Breast epithelium (tissue), 4 donors: ENCODE data around the gene ADIRF. TPM values are rescaled to one million over a fixed set of nuclear protein-coding genes. Genes with fewer than 3 reads are reported as not detected.
"Not testable (repeated sequence)": the region's sequence is repeated elsewhere in the genome, so short reads cannot be mapped to it uniquely, and the experiment has no call there.

Experiments used
- DNase-seq, 2 donors: peaks; one replicate each; pipeline ENCODE4 v3.0.0-alpha.2; 2019; ENCODE audit warnings: low spot score in 2 of 2
- H3K27ac ChIP-seq, 2 donors: fragments of 200-600 bp; sonication (generic) in 1 of 2; one replicate each; pipeline ENCODE4 v1.5.1; 2016 to 2019; ENCODE audit warnings: mild to moderate bottlenecking in 1 of 2
- H3K27me3 ChIP-seq, 2 donors: fragments of 200-600 bp; sonication (generic) in 1 of 2; one replicate each; pipeline versions ENCODE4 v1.5.1 to v1.6.0; 2017 to 2019; ENCODE audit warnings: control low read depth in 1 of 2, mild to moderate bottlenecking in 1 of 2
- H3K36me3 ChIP-seq: fragments of 200-600 bp; one replicate; pipeline ENCODE4 v1.5.1; 2019
- H3K4me1 ChIP-seq, 2 donors: fragments of 200-600 bp; sonication (generic); one replicate each; pipeline ENCODE4 v1.5.1; 2016 to 2019; ENCODE audit warnings: control low read depth in 1 of 2
- H3K4me3 ChIP-seq, 3 donors: fragments of 200-600 bp; sonication (generic); 1 replicate in 2 of 3; 2 replicates in 1 of 3; pipeline ENCODE4 v1.5.1; 2016 to 2019; ENCODE audit warnings: mild to moderate bottlenecking in 3 of 3, moderate library complexity in 2 of 3
- H3K9me3 ChIP-seq, 2 donors: fragments of 200-600 bp; sonication (generic) in 1 of 2; one replicate each; pipeline ENCODE4 v1.5.1; 2016 to 2019; ENCODE audit warnings: control low read depth in 1 of 2
- CTCF ChIP-seq, 3 donors: fragments of 450-650 bp; IDR thresholded peaks; one replicate each; pipeline ENCODE4 v1.5.1; 2016 to 2017; ENCODE audit warnings: antibody characterized with exemption in 3 of 3, mild to moderate bottlenecking in 3 of 3, moderate library complexity in 3 of 3
- POLR2A ChIP-seq: fragments of 450-650 bp; IDR thresholded peaks from one replicate; pipeline ENCODE4 v1.6.1; 2016; ENCODE audit warnings: antibody characterized with exemption, mild to moderate bottlenecking, moderate library complexity
- POLR2AphosphoS5 ChIP-seq, 3 donors: sonication (generic); formaldehyde crosslinking; IDR thresholded peaks; one replicate each; pipeline ENCODE4 v1.6.1; 2017; ENCODE audit warnings: antibody characterized with exemption in 3 of 3
- intact Hi-C: fragments of 100-400 bp; cut with DNase I; formaldehyde crosslinking; loops from one replicate; pipeline ENCODE4 v1.15.1; 2023; ENCODE audit warnings: low total_unique reads
- total RNA-seq, 3 donors: library from RNA; depleted of rRNA; stranded (reverse); fragments of >200 nt; gene quantifications; one replicate each; pipeline ENCODE4 v1.1.0, GENCODE V29; 2016

ADIRF gene
- total RNA-seq, 3 donors from 2014 or later, result 204 to 1,074 (median 288) TPM

GRCh38 chr10:86972613-86973380, 4.5 kb downstream of the ADIRF start:
- intact Hi-C loops, result loop anchor here (10.0 kb wide), 1 partner anchor 1582 kb away; no protein-coding TSS in a partner anchor
- Histone ChIP-seq H3K9me3 (no peaks in the 10 kb centered on the region), H3K27ac (peak overlapping the region; percentile 46 to 100), H3K36me3 (no peaks in the 10 kb centered on the region), H3K4me1 (peaks cover 4 to 20% of the 10 kb centered on the region in 2 donors), H3K4me3 (no peak overlapping the region), H3K27me3 (no peaks in the 10 kb centered on the region)
- no peak for TF ChIP-seq POLR2A
- no peak for TF ChIP-seq POLR2AphosphoS5 (IDR thresholded peaks at IDR 0.05)
- no peak for TF ChIP-seq CTCF (IDR thresholded peaks at IDR 0.05)
- DNase-seq, result no peak

DNA sequence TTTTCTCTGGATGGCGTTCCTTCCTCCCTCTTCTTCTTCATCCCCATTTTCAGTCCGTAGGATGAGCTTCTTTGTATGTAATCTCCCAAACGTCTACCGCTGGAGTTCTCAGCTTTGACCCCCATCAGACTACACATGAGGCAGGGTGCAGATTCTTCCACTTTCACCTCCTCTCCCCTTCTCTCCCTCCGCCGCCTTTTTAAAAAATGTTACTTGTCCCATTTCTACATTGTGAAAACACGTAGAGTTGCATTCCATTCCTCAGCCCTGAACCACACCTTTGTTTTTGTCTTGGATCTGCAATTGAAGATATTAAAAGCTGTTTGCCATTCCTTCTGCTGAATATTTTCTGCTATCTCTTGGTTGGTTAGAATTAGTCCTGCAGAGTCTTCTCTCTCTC, 6.2 kb downstream of the ADIRF start:
- Histone ChIP-seq H3K27me3 (no peaks in the 10 kb centered on the region), H3K4me1 (peaks cover 0 to 4% of the 10 kb centered on the region in 2 donors), H3K9me3 (no peaks in the 10 kb centered on the region), H3K36me3 (no peaks in the 10 kb centered on the region), H3K27ac (peak overlapping the region; percentile 82 to 100), H3K4me3 (peak overlapping the region in 1 of 3 donors; percentile 20)
- no peak for TF ChIP-seq CTCF (IDR thresholded peaks at IDR 0.05)
- TF ChIP-seq POLR2AphosphoS5 (IDR thresholded peaks at IDR 0.05), result no peak
- intact Hi-C loops, result loop anchor here (10.0 kb wide), 1 partner anchor 1580 kb away; no protein-coding TSS in a partner anchor
- no peak for DNase-seq

- Histone ChIP-seq H3K4me1 (no peaks in the 10 kb centered on the region), H3K4me3 (no peak overlapping the region), H3K36me3 (no peaks in the 10 kb centered on the region), H3K27ac (no peak overlapping the region), H3K9me3 (no peaks in the 10 kb centered on the region), H3K27me3 (no peaks in the 10 kb centered on the region)
- TF ChIP-seq POLR2A, result no peak
- no peak for TF ChIP-seq CTCF (IDR thresholded peaks at IDR 0.05)
- no peak for TF ChIP-seq POLR2AphosphoS5 (IDR thresholded peaks at IDR 0.05)
- no peak for DNase-seq
- intact Hi-C loops, result loop anchor here (10.0 kb wide), 1 partner anchor 1578 kb away; no protein-coding TSS in a partner anchor
Measured at GRCh38 chr10:86976362-86977056, 8.2 kb downstream of the ADIRF start.

DNA sequence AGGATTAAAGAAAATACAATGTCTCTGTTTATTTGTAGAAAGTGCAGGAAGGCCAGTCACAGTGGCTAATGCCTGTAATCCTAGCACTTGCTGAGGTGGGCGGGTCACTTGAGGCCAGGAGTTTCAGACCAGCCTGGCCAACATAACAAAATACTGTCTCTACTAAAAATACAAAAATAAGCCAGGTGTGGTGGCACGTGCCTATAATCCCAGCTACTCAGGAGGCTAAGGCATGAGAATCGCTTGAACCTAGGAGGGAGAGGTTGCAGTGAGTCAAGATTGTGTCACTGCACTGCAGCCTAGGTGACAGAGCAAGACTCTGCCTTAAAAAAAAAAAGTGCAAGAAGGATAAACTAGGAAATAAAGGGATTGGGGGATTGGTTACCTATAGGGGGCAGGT, 10.2 kb downstream of the ADIRF start:
- intact Hi-C loops, result loop anchor here (10.0 kb wide), 1 partner anchor 1576 kb away; no protein-coding TSS in a partner anchor
- H3K4me3 ChIP-seq, DNase-seq, H3K36me3 ChIP-seq, H3K9me3 ChIP-seq, H3K4me1 ChIP-seq, H3K27me3 ChIP-seq: not testable (repeated sequence)
- H3K27ac ChIP-seq, result peak overlapping the region; percentile 60 to 68

GRCh38 chr10:86979296-86979818, 11.1 kb downstream of the ADIRF start:
- Histone ChIP-seq H3K4me3 (no peak overlapping the region), H3K4me1 (no peaks in the 10 kb centered on the region), H3K27me3 (no peaks in the 10 kb centered on the region), H3K9me3 (no peaks in the 10 kb centered on the region), H3K36me3 (no peaks in the 10 kb centered on the region), H3K27ac (peak overlapping the region in 1 of 2 donors; percentile 82)
- DNase-seq, result no peak
- no peak for TF ChIP-seq CTCF (IDR thresholded peaks at IDR 0.05)
- TF ChIP-seq POLR2AphosphoS5 (IDR thresholded peaks at IDR 0.05), result no peak
- no peak for TF ChIP-seq POLR2A
- intact Hi-C loops, result loop anchor here (10.0 kb wide), 1 partner anchor 1575 kb away; no protein-coding TSS in a partner anchor
